Measurements from ENCODE around the gene GPC5. TPM values are rescaled to one million over a fixed set of nuclear protein-coding genes. Genes with fewer than 3 reads are reported as not detected.

Gene GPC5
- total and polyA plus RNA-seq, 2 donors (not counting 3 experiments of a cell fraction or from before 2014, with no cell fraction given): 0.59 to 0.97 TPM

- BruUV-seq (replicated peaks): no TSS peak
- POLR2A ChIA-PET: no interaction called here
- H4K20me1 ChIP-seq (replicated peaks; ENCODE audit: control insufficient read depth, extremely low read depth, insufficient read depth, low read length): no peaks in the 10 kb centered on the region
- H3K4me2 ChIP-seq (ENCODE audit: insufficient read depth, low read length): no peak overlapping the region
- H3K4me1 ChIP-seq (ENCODE audit: control insufficient read depth, extremely low read depth, insufficient read depth, low read length): no peaks in the 10 kb centered on the region
- H3K9ac ChIP-seq (replicated peaks; ENCODE audit: extremely low read depth, insufficient read depth, low read length): no peak overlapping the region
- no peaks in the 10 kb centered on the region for H3K9me1 ChIP-seq (replicated peaks; ENCODE audit: control insufficient read depth, extremely low read depth, insufficient read depth, low read length)
- no peak overlapping the region for H3K4me3 ChIP-seq (replicated peaks in 1 of 3; ENCODE audit: insufficient read depth in 1 of 3, low read depth in 1 of 3, low read length in 3 of 3)
- dilution Hi-C loops (cut with MboI; ENCODE audit: extremely low pct_ligation_motif_present, low sequenced_read_pairs): no loop called here
- H2AFZ ChIP-seq (ENCODE audit: low read depth, low read length): no peak overlapping the region
- no peak for FAIRE-seq
- peaks cover 1% of the 10 kb centered on the region for H3K9me3 ChIP-seq (replicated peaks; ENCODE audit: control insufficient read depth, insufficient read depth, low read length)
- CTCF ChIA-PET: no interaction called here
- H3K27me3 ChIP-seq (ENCODE audit: control insufficient read depth in 2 of 2, insufficient read depth in 2 of 2, low read length in 2 of 2): no peaks in the 10 kb centered on the region
- no peaks in the 10 kb centered on the region for H3K36me3 ChIP-seq (ENCODE audit: control insufficient read depth in 2 of 2, extremely low read depth in 1 of 2, insufficient read depth in 2 of 2, low read length in 2 of 2)
- intact Hi-C loops (cut with micrococcal nuclease): no loop called here
- no peak overlapping the region for H3K27ac ChIP-seq (ENCODE audit: insufficient read depth, low read depth, low read length)
- DNase-seq (ENCODE audit: low read depth, low spot score): no peak
- no peaks in the 10 kb centered on the region for H3K79me2 ChIP-seq (ENCODE audit: control insufficient read depth, insufficient read depth, low read length)
- TF ChIP-seq EZH2 (IDR thresholded peaks at IDR 0.05; ENCODE audit: borderline replicate concordance, low read depth, low read length, severe bottlenecking) (no peak), JUN (IDR thresholded peaks at IDR 0.05; ENCODE audit: borderline replicate concordance, insufficient read depth, insufficient read length, low read depth) (no peak), POLR2A (IDR thresholded peaks at IDR 0.05; ENCODE audit: low read depth, low read length) (no peak), CTCF (IDR thresholded peaks at IDR 0.05; ENCODE audit: extremely low read depth in 1 of 2, insufficient read depth in 1 of 2, low read depth in 1 of 2, low read length in 2 of 2) (no peak), FOS (IDR thresholded peaks at IDR 0.05; ENCODE audit: borderline replicate concordance, insufficient read depth, low read length) (no peak), GATA2 (IDR thresholded peaks at IDR 0.05; ENCODE audit: insufficient read depth, insufficient read length, low read depth, low read length) (no peak)
These were observed 1020.5 kb downstream of the GPC5 start for GRCh38 chr13:92418818-92419412.

All from endothelial cell of umbilical vein (primary cell).